Gastroesophageal sphincter (tissue), 4 donors: ENCODE measurements around the gene DIAPH2. TPM values are rescaled to one million over a fixed set of nuclear protein-coding genes. Genes with fewer than 3 reads are reported as not detected.
"Not testable (repeated sequence)": the region's sequence is repeated elsewhere in the genome, so short reads cannot be mapped to it uniquely, and the experiment has no call there.

Experiments
- ATAC-seq: fragments of 150-250 bp; one replicate; pipeline ENCODE4 v1.9.1; 2016; ENCODE audit warnings: mild to moderate bottlenecking, moderate library complexity
- H3K27ac ChIP-seq, 4 donors: fragments of 200-600 bp; sonication (generic) in 3 of 4; 1 replicate in 3 of 4; 2 replicates in 1 of 4; pipeline ENCODE4 v1.5.1; 2016 to 2019
- H3K27me3 ChIP-seq: fragments of 200-600 bp; sonication (generic); one replicate; pipeline ENCODE4 v1.5.1; 2019
- H3K36me3 ChIP-seq, 2 donors: fragments of 200-600 bp; sonication (generic); one replicate each; pipeline ENCODE4 v1.5.1; 2019; ENCODE audit warnings: control low read depth in 1 of 2
- H3K4me1 ChIP-seq, 3 donors: fragments of 200-600 bp; sonication (generic); 1 replicate in 2 of 3; 2 replicates in 1 of 3; pipeline ENCODE4 v1.5.1; 2016 to 2019; ENCODE audit warnings: control low read depth in 2 of 3
- H3K4me3 ChIP-seq, 2 donors: fragments of 200-600 bp; sonication (generic); one replicate each; pipeline ENCODE4 v1.5.1; 2019; ENCODE audit warnings: mild to moderate bottlenecking in 1 of 2, moderate library complexity in 1 of 2
- H3K9me3 ChIP-seq, 3 donors: fragments of 200-600 bp; sonication (generic); one replicate each; pipeline ENCODE4 v1.5.1; 2017 to 2019; ENCODE audit warnings: control low read depth in 2 of 3
- CTCF ChIP-seq, 4 experiments: fragments of 200-600 bp in 2 of 4; fragments of 450-650 bp in 2 of 4; sonication (generic) in 1 of 4; IDR thresholded peaks; one replicate each; pipeline ENCODE4 v1.5.1; 2017 to 2019; ENCODE audit warnings: antibody characterized with exemption in 4 of 4, mild to moderate bottlenecking in 2 of 4, moderate library complexity in 2 of 4
- EP300 ChIP-seq: sonication (generic); formaldehyde crosslinking; IDR thresholded peaks from one replicate; pipeline ENCODE4 v1.6.1; 2017; ENCODE audit warnings: antibody characterized with exemption, mild to moderate bottlenecking
- POLR2A ChIP-seq, 2 donors: fragments of 450-650 bp; IDR thresholded peaks; one replicate each; pipeline ENCODE4 v1.6.1; 2017; ENCODE audit warnings: antibody characterized with exemption in 2 of 2, mild to moderate bottlenecking in 2 of 2, moderate library complexity in 1 of 2
- POLR2AphosphoS5 ChIP-seq: sonication (generic); formaldehyde crosslinking; IDR thresholded peaks from one replicate; pipeline ENCODE4 v1.6.1; 2017; ENCODE audit warnings: antibody characterized with exemption
- WGBS, 2 donors: methylation state at CpG; one replicate each; pipeline ENCODE4 v1.1.5; 2018; ENCODE audit warnings: low coverage in 1 of 2; 5-methylcytosine and 5-hydroxymethylcytosine counted together
- total RNA-seq, 4 donors: library from RNA; depleted of rRNA; stranded (reverse); fragments of >200 nt; gene quantifications; one replicate each; pipeline ENCODE4 v1.1.0, GENCODE V29; 2016

Gene DIAPH2
- total RNA-seq, 4 donors from 2014 or later = 46.1 to 93.9 (median 76.5) TPM

- H3K9me3 ChIP-seq = no peaks in the 10 kb centered on the region
- no peaks in the 10 kb centered on the region for H3K4me1 ChIP-seq
- no peaks in the 10 kb centered on the region for H3K36me3 ChIP-seq
- H3K4me3 ChIP-seq = no peak overlapping the region
- no peak for TF ChIP-seq CTCF (IDR thresholded peaks at IDR 0.05)
- TF ChIP-seq EP300 = no peak
- TF ChIP-seq POLR2AphosphoS5 = no peak
- TF ChIP-seq POLR2A (IDR thresholded peaks at IDR 0.05) = no peak
- H3K27me3 ChIP-seq = no peaks in the 10 kb centered on the region
- 36 to 73% methylated on average over 1 of the region's 1 CpG for WGBS, 2 donors
- ATAC-seq = no peak
- H3K27ac ChIP-seq = no peak overlapping the region
Observed at GRCh38 chrX:96838537-96838936, 153.9 kb downstream of the DIAPH2 start.

- no peak for ATAC-seq
- H3K4me3 ChIP-seq = no peak overlapping the region
- no peak overlapping the region for H3K27ac ChIP-seq
- H3K4me1 ChIP-seq = no peaks in the 10 kb centered on the region
- no peaks in the 10 kb centered on the region for H3K27me3 ChIP-seq
- 42 to 86% methylated on average over 1 of the region's 1 CpG for WGBS, 2 donors
- no peak for TF ChIP-seq POLR2A (IDR thresholded peaks at IDR 0.05)
- no peak for TF ChIP-seq POLR2AphosphoS5
- no peak for TF ChIP-seq CTCF (IDR thresholded peaks at IDR 0.05)
- no peak for TF ChIP-seq EP300
- H3K9me3 ChIP-seq = no peaks in the 10 kb centered on the region
- no peaks in the 10 kb centered on the region for H3K36me3 ChIP-seq
Observed at GRCh38 chrX:96841325-96841724, 156.7 kb downstream of the DIAPH2 start.

GRCh38 chrX:96841866-96842265 lies 157.2 kb downstream of the DIAPH2 start:
- not testable (repeated sequence) for H3K27me3 ChIP-seq, H3K36me3 ChIP-seq, H3K4me3 ChIP-seq, H3K27ac ChIP-seq, H3K9me3 ChIP-seq, H3K4me1 ChIP-seq, ATAC-seq
- 69% methylated on average over 2 of the region's 3 CpGs; no CpG with 5 or more reads in 1 of the 2 donors for WGBS, 2 donors

GRCh38 chrX:96843566-96843965 lies 158.9 kb downstream of the DIAPH2 start:
- no peaks in the 10 kb centered on the region for H3K9me3 ChIP-seq
- H3K4me1 ChIP-seq = no peaks in the 10 kb centered on the region
- H3K27me3 ChIP-seq = no peaks in the 10 kb centered on the region
- no peak overlapping the region for H3K27ac ChIP-seq
- H3K36me3 ChIP-seq = no peaks in the 10 kb centered on the region
- H3K4me3 ChIP-seq = no peak overlapping the region
- no peak for TF ChIP-seq POLR2AphosphoS5
- no peak for TF ChIP-seq CTCF (IDR thresholded peaks at IDR 0.05)
- no peak for TF ChIP-seq POLR2A (IDR thresholded peaks at IDR 0.05)
- TF ChIP-seq EP300 = no peak
- 53 to 70% methylated on average over 2 to 5 of the region's 5 CpGs for WGBS, 2 donors
- ATAC-seq = no peak

- Histone ChIP-seq H3K9me3 (no peaks in the 10 kb centered on the region), H3K4me1 (no peaks in the 10 kb centered on the region), H3K27me3 (no peaks in the 10 kb centered on the region), H3K36me3 (no peaks in the 10 kb centered on the region), H3K27ac (no peak overlapping the region), H3K4me3 (no peak overlapping the region)
- no peak for TF ChIP-seq CTCF (IDR thresholded peaks at IDR 0.05)
- no peak for TF ChIP-seq POLR2A (IDR thresholded peaks at IDR 0.05)
- TF ChIP-seq POLR2AphosphoS5 = no peak
- TF ChIP-seq EP300 = no peak
- 100% methylated on average over 1 of the region's 1 CpG; no CpG with 5 or more reads in 1 of the 2 donors for WGBS, 2 donors
- no peak for ATAC-seq
Observed at GRCh38 chrX:96846841-96847240, 162.2 kb downstream of the DIAPH2 start.

- H3K27me3 ChIP-seq, H3K9me3 ChIP-seq, H3K27ac ChIP-seq, H3K4me3 ChIP-seq, H3K36me3 ChIP-seq, ATAC-seq: not testable (repeated sequence)
- peaks cover 0 to 15% (median 0%) of the 10 kb centered on the region in 3 donors for H3K4me1 ChIP-seq
- WGBS, 2 donors = 100% methylated on average over 3 of the region's 4 CpGs; no CpG with 5 or more reads in 1 of the 2 donors
Observed at GRCh38 chrX:96859422-96859821, 174.8 kb downstream of the DIAPH2 start.
